Caco-2 (cell line): Measurements from ENCODE around the gene CRELD2. TPM values are rescaled to one million over a fixed set of nuclear protein-coding genes. Genes with fewer than 3 reads are reported as not detected.
A peak's percentile ranks its signal among the peaks of the same experiment; 100 is the strongest.
"Not testable (repeated sequence)": the region's sequence is repeated elsewhere in the genome, so short reads cannot be mapped to it uniquely, and the experiment has no call there.

Experiments
- BruUV-seq: library from RNA; stranded (reverse); fragments of 400-500 nt; replicated peaks from 2 replicates; lab custom pipeline; 2021; lab: Mats Ljungman, UMichigan
- CTCF ChIA-PET: fragments of 300-600 bp; sonication (Branson Sonifier 250); formaldehyde crosslinking; loops from one replicate; lab custom pipeline; 2022; ENCODE audit warnings: antibody characterized with exemption; lab: Charles Lee
- POLR2A ChIA-PET: fragments of 300-600 bp; sonication (Branson Sonifier 250); formaldehyde crosslinking; loops from one replicate; lab custom pipeline; 2022; ENCODE audit warnings: antibody characterized with exemption; lab: Charles Lee
- DNase-seq, 2 experiments: peaks; one replicate each; pipeline versions ENCODE4 v3.0.0 to v3.0.0-alpha.2; 2020 to 2022
- H3K27me3 ChIP-seq: replicated peaks from 2 replicates; pipeline ENCODE4 v1.6.0; 2011; ENCODE audit warnings: low read length; ENCODE audit not compliant: control insufficient read depth, insufficient read depth
- H3K36me3 ChIP-seq: 2 replicates; pipeline ENCODE4 v1.5.1; 2011; ENCODE audit warnings: low read length; ENCODE audit not compliant: control insufficient read depth, insufficient read depth
- H3K4me1 ChIP-seq: fragments of 250-450 bp; sonication (Bioruptor Pico); 2 replicates; pipeline ENCODE4 v1.5.1; 2020; ENCODE audit warnings: mild to moderate bottlenecking
- H3K4me3 ChIP-seq: 2 replicates; pipeline ENCODE4 v1.5.1; 2011; ENCODE audit warnings: low read depth, mild to moderate bottlenecking, control low read depth, low read length
- H3K9me3 ChIP-seq: fragments of 250-450 bp; sonication (Bioruptor Pico); 2 replicates; pipeline ENCODE4 v1.5.1; 2020; ENCODE audit warnings: mild to moderate bottlenecking, moderate library complexity
- H3K27ac Mint-ChIP-seq: one replicate; pipeline ENCODE4 v1.8.0; 2022; ENCODE audit warnings: mixed read lengths; ENCODE audit not compliant: unreplicated experiment
- H3K27me3 Mint-ChIP-seq: one replicate; pipeline ENCODE4 v1.8.0; 2022; ENCODE audit warnings: mixed read lengths; ENCODE audit not compliant: insufficient read depth, unreplicated experiment
- H3K36me3 Mint-ChIP-seq: one replicate; pipeline ENCODE4 v1.8.0; 2022; ENCODE audit warnings: mild to moderate bottlenecking, mixed read lengths; ENCODE audit not compliant: insufficient read depth, unreplicated experiment
- H3K4me1 Mint-ChIP-seq: one replicate; pipeline ENCODE4 v1.8.0; 2022; ENCODE audit warnings: low read depth, mixed read lengths; ENCODE audit not compliant: unreplicated experiment
- H3K4me3 Mint-ChIP-seq: one replicate; pipeline ENCODE4 v1.8.0; 2022; ENCODE audit warnings: mild to moderate bottlenecking, moderate library complexity, mixed read lengths; ENCODE audit not compliant: unreplicated experiment
- H3K9me3 Mint-ChIP-seq: one replicate; pipeline ENCODE4 v1.8.0; 2022; ENCODE audit warnings: mixed read lengths; ENCODE audit not compliant: unreplicated experiment
- intact Hi-C: fragments of 100-400 bp; cut with micrococcal nuclease; formaldehyde crosslinking; loops from one replicate; pipeline ENCODE4 v1.10.0; 2022; ENCODE audit not compliant: unreplicated experiment
- total RNA-seq: library from RNA; stranded (reverse); gene quantifications from 2 replicates; pipeline ENCODE4 v1.2.3, GENCODE V29; 2022
- TF ChIP-seq, protein P1 (sequence below), 2 experiments: fragments of 200-600 bp in 1 of 2; IDR thresholded peaks; 1 replicate in 1 of 2; 2 replicates in 1 of 2; pipeline versions ENCODE4 v1.5.1 to v1.8.0; 2011 to 2022; ENCODE audit warnings: antibody characterized with exemption in 1 of 2, control low read depth in 1 of 2, inconsistent platforms in 1 of 2, low read depth in 1 of 2, low read length in 1 of 2, mild to moderate bottlenecking in 1 of 2, moderate library complexity in 1 of 2; ENCODE audit not compliant: insufficient read depth in 1 of 2, severe bottlenecking in 1 of 2, unreplicated experiment in 1 of 2

Gene CRELD2
- total RNA-seq, 1 experiment from 2014 or later: 43.3 TPM

DNA sequence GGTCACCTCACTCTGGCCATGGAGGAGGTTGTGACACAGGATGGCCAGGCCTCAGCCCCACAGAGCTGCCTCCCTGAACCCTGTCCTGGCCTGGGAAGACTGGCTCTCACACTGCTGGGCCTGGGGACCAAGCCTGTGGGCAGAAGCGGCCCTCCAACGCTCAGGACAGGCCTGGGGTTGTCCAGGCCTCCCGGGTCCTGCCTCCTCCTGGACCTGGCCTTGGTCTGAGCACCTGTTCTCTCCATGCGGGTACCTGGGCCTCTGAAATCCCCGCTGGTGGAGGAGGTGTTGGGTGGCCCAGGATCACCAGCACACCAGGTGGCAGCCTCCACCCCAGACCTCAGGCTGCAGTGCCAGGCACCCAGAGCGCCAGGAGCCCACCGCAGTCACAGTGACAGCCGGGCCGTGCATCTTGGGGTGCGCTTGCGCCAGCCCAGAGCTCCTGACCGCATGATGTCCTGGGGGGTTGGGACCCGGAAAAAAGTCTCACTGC, 26.0 kb downstream of the CRELD2 start:
- Mint-ChIP-seq H3K27ac (no peak overlapping the region), H3K27me3 (no peaks in the 10 kb centered on the region), H3K36me3 (peaks cover 5% of the 10 kb centered on the region), H3K9me3 (no peaks in the 10 kb centered on the region), H3K4me1 (no peaks in the 10 kb centered on the region), H3K4me3 (no peak overlapping the region)
- intact Hi-C loops: no loop called here
- Histone ChIP-seq H3K4me1 (peaks cover 37% of the 10 kb centered on the region), H3K4me3 (no peak overlapping the region), H3K27me3 (no peaks in the 10 kb centered on the region), H3K36me3 (no peaks in the 10 kb centered on the region), H3K9me3 (peaks cover 5% of the 10 kb centered on the region; the same call in 1 of the 2 replicates)
- CTCF ChIA-PET: no interaction called here
- TF ChIP-seq, protein P1, sequence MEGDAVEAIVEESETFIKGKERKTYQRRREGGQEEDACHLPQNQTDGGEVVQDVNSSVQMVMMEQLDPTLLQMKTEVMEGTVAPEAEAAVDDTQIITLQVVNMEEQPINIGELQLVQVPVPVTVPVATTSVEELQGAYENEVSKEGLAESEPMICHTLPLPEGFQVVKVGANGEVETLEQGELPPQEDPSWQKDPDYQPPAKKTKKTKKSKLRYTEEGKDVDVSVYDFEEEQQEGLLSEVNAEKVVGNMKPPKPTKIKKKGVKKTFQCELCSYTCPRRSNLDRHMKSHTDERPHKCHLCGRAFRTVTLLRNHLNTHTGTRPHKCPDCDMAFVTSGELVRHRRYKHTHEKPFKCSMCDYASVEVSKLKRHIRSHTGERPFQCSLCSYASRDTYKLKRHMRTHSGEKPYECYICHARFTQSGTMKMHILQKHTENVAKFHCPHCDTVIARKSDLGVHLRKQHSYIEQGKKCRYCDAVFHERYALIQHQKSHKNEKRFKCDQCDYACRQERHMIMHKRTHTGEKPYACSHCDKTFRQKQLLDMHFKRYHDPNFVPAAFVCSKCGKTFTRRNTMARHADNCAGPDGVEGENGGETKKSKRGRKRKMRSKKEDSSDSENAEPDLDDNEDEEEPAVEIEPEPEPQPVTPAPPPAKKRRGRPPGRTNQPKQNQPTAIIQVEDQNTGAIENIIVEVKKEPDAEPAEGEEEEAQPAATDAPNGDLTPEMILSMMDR (IDR thresholded peaks at IDR 0.05; ENCODE audit: insufficient read depth in 1 of 2, low read depth in 1 of 2, low read length in 1 of 2, severe bottlenecking in 1 of 2, unreplicated experiment in 1 of 2): no peak
- POLR2A ChIA-PET: no interaction called here
- DNase-seq: no peak
- BruUV-seq: no TSS peak

DNA sequence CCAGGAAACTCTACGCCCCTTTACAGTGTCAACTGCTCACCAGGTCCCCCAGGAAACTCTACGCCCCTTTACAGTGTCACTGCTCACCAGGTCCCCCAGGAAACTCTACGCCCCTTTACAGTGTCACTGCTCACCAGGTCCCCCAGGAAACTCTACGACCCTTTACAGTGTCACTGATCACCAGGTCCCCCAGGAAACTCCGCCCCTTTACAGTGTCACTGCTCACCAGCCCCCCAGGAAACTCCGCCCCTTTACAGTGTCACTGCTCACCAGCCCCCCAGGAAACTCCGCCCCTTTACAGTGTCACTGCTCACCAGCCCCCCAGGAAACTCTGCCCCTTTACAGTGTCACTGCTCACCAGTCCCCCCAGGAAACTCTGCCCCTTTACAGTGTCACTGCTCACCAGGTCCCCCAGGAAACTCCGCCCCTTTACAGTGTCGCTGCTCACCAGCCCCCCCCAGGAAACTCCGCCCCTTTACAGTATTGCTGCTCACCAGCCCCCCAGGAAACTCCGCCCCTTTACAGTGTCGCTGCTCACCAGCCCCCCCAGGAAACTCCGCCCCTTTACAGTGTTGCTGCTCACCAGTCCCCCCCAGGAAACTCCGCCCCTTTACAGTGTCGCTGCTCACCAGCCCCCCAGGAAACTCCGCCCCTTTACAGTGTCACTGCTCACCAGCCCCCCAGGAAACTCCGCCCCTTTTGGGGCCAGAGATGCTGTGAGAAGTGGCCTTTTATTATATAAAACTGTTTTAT, 26.8 kb downstream of the CRELD2 start:
- H3K9me3 ChIP-seq, BruUV-seq, H3K36me3 Mint-ChIP-seq, H3K9me3 Mint-ChIP-seq, H3K4me3 Mint-ChIP-seq, H3K36me3 ChIP-seq, H3K27me3 Mint-ChIP-seq, CTCF ChIA-PET, DNase-seq, H3K4me1 Mint-ChIP-seq, intact Hi-C loops, POLR2A ChIA-PET, H3K4me3 ChIP-seq, H3K27me3 ChIP-seq: not testable (repeated sequence)
- H3K4me1 ChIP-seq: peaks cover 43% of the 10 kb centered on the region
- H3K27ac Mint-ChIP-seq: peak overlapping the region; percentile 42

DNA sequence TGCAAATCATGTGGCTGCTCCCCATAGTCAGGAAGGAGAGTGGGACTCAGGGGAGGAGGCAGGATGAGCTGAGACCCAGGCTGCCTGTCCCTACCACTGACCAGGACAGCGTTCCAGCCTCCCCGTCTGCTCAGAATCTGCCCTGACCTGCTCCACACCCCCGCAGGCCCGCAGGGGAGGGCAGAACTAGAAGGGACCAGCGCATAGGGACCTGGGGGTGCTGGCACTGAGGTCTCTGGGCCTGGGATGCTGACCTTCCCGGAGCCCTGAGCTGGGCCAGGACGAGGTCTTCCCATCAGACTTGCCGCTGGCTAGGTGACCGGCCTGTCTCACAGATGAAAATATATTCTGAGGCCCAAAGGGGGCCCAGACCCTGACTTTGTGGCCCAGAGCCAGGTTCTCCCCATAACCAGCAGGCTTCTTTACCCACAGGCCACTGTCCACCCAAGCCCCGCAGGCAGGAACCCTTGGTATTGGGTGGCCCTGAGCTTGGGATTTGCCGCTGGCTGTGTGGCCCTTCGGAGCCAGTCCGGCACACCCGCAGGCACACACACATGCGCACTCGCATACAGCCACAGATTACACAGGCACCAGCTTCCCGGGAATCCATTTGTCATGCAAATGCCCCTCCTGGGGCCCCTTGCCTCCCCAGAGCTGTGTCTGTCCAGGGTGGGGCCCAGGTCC, 28.3 kb downstream of the CRELD2 start:
- no peaks in the 10 kb centered on the region for H3K9me3 Mint-ChIP-seq
- POLR2A ChIA-PET: no interaction called here
- H3K4me1 ChIP-seq: peaks cover 56% of the 10 kb centered on the region

More for the DNA sequence above, 28.3 kb downstream of the CRELD2 start:
- no TSS peak for BruUV-seq
- CTCF ChIA-PET: interaction anchor here (0.6 to 1.1 kb wide), 3 partner anchors 10 to 84 kb away, joined by 3 to 4 read pairs (median 3); no protein-coding TSS in a partner anchor
- Histone ChIP-seq H3K4me3 (no peak overlapping the region), H3K36me3 (no peaks in the 10 kb centered on the region), H3K27me3 (no peaks in the 10 kb centered on the region), H3K9me3 (no peaks in the 10 kb centered on the region; the same call in 1 of the 2 replicates)
- intact Hi-C loops: no loop called here
- TF ChIP-seq, protein P1 (IDR thresholded peaks at IDR 0.05; ENCODE audit: insufficient read depth in 1 of 2, low read depth in 1 of 2, low read length in 1 of 2, severe bottlenecking in 1 of 2, unreplicated experiment in 1 of 2): no peak
- Mint-ChIP-seq H3K27ac (peak overlapping the region; percentile 32), H3K27me3 (no peaks in the 10 kb centered on the region), H3K4me3 (no peak overlapping the region), H3K36me3 (no peaks in the 10 kb centered on the region), H3K4me1 (no peaks in the 10 kb centered on the region)
- DNase-seq: no peak
